Astrocyte (in vitro differentiated cells and primary cell): ENCODE measurements around the gene CTNNA2.

Experiments
- EZH2 ChIP-seq: IDR thresholded peaks from 2 replicates; pipeline ENCODE4 v1.6.1; 2012; ENCODE audit warnings: mild to moderate bottlenecking, low read length, inconsistent platforms; ENCODE audit not compliant: insufficient read depth
- TF ChIP-seq, protein P1 (sequence below): IDR thresholded peaks from 2 replicates; pipeline ENCODE4 v1.5.1; 2011; ENCODE audit warnings: low read depth, mild to moderate bottlenecking, inconsistent platforms, low read length, moderate library complexity; ENCODE audit not compliant: insufficient read depth

DNA sequence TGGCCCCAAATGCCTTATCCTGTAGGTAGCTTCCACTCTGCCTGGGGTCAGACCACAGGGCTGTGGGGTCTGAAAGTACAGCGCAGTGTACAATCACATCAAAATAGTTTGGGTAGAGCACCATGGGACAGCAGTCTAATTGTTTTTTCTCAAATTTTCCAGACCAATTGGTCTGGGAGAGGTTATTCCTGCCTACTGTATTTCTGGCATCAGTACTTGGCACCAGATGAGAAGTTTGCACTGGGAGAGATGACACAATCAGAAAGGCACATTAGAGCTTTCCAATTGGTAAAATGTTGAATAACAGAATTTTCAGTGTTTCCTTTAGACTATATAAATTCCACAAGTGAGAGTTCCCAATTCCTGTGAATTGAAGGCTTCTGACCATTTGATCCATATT, 822.6 kb downstream of the CTNNA2 start:
- TF ChIP-seq, protein P1, sequence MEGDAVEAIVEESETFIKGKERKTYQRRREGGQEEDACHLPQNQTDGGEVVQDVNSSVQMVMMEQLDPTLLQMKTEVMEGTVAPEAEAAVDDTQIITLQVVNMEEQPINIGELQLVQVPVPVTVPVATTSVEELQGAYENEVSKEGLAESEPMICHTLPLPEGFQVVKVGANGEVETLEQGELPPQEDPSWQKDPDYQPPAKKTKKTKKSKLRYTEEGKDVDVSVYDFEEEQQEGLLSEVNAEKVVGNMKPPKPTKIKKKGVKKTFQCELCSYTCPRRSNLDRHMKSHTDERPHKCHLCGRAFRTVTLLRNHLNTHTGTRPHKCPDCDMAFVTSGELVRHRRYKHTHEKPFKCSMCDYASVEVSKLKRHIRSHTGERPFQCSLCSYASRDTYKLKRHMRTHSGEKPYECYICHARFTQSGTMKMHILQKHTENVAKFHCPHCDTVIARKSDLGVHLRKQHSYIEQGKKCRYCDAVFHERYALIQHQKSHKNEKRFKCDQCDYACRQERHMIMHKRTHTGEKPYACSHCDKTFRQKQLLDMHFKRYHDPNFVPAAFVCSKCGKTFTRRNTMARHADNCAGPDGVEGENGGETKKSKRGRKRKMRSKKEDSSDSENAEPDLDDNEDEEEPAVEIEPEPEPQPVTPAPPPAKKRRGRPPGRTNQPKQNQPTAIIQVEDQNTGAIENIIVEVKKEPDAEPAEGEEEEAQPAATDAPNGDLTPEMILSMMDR, result no peak
- no peak for TF ChIP-seq EZH2
